Measurements from ENCODE around the gene SBK1.

The SBK1 gene

DNA sequence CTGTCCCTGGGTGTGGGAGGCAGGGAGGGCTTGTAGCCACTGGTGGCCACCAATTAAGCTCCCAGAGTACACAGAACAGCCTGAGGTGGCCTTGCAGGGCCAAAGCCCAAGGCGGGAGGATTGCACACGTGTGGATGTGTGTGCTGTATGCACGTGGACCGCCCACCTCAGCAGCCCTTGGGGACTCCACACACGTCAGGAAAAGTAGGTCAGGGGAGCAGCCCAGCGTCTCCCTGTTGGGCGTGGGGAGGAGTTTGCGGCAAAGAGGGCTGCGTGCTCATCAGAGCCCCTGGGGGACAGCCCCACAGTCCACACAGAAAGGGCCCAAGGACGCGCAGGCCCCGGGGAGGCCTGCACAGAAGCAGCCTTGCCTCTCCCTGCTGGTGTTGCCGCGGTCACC is 19.6 kb downstream of the SBK1 start:
- Histone ChIP-seq H3K36me3 (ENCODE audit: control insufficient read depth, insufficient read depth, low read length) (peaks cover 11% of the 10 kb centered on the region), H3K9me3 (ENCODE audit: control insufficient read depth, insufficient read depth, low read length) (no peaks in the 10 kb centered on the region), H3K4me1 (ENCODE audit: control insufficient read depth, insufficient read depth, low read length) (peaks cover 2% of the 10 kb centered on the region), H3K9ac (ENCODE audit: low read depth, low read length) (no peak overlapping the region), H3K27me3 (ENCODE audit: control insufficient read depth, insufficient read depth, low read length) (no peaks in the 10 kb centered on the region), H3K4me3 (ENCODE audit: low read depth, low read length) (no peak overlapping the region)

DNA sequence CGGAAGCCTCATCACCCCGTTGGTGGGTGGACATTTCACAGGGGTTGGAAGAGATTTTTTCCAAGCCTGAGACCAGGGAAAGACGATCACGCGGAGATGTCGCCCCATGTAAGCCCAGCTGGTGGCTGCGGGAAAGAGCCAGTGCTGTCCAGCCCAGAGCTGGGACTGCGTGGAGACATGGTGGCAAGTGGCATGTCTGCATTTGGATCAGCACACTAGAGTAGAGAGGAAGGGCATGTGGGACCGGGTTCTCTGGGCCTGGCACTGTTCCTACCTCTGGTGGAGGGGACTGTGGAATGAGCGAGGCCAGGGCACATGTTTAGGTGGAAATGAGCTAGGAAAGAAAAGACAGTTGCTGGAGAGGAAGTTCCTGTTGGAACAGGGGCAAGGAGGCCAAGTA is 20.0 kb downstream of the SBK1 start:
- H3K4me1 ChIP-seq (ENCODE audit: control insufficient read depth, insufficient read depth, low read length), result peaks cover 2% of the 10 kb centered on the region
- H3K36me3 ChIP-seq (ENCODE audit: control insufficient read depth, insufficient read depth, low read length), result peaks cover 11% of the 10 kb centered on the region
- no peaks in the 10 kb centered on the region for H3K27me3 ChIP-seq (ENCODE audit: control insufficient read depth, insufficient read depth, low read length)
- no peak overlapping the region for H3K4me3 ChIP-seq (ENCODE audit: low read depth, low read length)
- H3K9me3 ChIP-seq (ENCODE audit: control insufficient read depth, insufficient read depth, low read length), result no peaks in the 10 kb centered on the region
- no peak overlapping the region for H3K9ac ChIP-seq (ENCODE audit: low read depth, low read length)

DNA sequence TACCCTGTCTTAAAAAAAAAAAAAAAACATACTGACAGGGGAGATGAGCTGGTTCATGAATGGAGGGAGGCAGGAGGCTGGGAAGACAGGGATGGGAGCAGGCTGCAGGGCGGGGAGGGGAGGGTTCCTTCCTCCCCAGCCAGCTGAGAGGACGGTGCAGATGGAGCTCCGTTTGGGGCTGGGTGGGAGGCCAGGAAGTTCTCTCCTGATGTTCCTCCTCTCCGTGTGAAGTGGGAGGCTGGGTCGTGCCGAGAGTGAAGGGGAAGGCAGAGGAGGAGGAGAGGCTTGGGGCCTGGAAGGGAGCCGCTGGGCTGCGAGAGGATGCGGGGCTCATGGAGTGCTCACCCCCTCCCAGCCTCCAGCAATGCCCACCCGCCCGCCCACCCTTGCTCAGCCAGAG is 21.3 kb downstream of the SBK1 start:
- Histone ChIP-seq H3K4me3 (ENCODE audit: low read depth, low read length) (no peak overlapping the region), H3K4me1 (ENCODE audit: control insufficient read depth, insufficient read depth, low read length) (peaks cover 2% of the 10 kb centered on the region), H3K9ac (ENCODE audit: low read depth, low read length) (no peak overlapping the region), H3K27me3 (ENCODE audit: control insufficient read depth, insufficient read depth, low read length) (no peaks in the 10 kb centered on the region), H3K36me3 (ENCODE audit: control insufficient read depth, insufficient read depth, low read length) (peaks cover 13% of the 10 kb centered on the region), H3K9me3 (ENCODE audit: control insufficient read depth, insufficient read depth, low read length) (no peaks in the 10 kb centered on the region)

DNA sequence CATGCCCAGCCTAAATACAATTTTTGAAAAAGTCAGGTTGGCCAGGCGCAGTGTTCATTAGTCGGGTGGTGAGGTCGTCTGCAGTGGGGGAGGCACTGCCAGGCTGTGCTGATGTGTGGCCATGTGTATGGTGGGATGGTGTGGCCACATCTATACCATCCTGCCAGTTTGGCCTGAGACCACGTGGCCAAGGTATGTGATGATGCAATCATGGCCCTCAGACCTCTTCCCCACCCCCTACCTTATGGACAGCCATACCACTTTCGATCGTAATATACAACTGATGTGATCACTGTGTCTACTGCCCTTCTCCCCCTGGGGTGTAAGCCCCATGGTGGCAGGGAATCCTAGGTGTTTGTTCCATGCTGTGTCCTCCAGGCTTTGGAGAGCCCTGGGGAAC is 23.7 kb downstream of the SBK1 start:
- Histone ChIP-seq H3K9me3 (ENCODE audit: control insufficient read depth, insufficient read depth, low read length) (no peaks in the 10 kb centered on the region), H3K4me1 (ENCODE audit: control insufficient read depth, insufficient read depth, low read length) (no peaks in the 10 kb centered on the region), H3K9ac (ENCODE audit: low read depth, low read length) (no peak overlapping the region), H3K4me3 (ENCODE audit: low read depth, low read length) (no peak overlapping the region), H3K27me3 (ENCODE audit: control insufficient read depth, insufficient read depth, low read length) (no peaks in the 10 kb centered on the region), H3K36me3 (ENCODE audit: control insufficient read depth, insufficient read depth, low read length) (peaks cover 20% of the 10 kb centered on the region)

DNA sequence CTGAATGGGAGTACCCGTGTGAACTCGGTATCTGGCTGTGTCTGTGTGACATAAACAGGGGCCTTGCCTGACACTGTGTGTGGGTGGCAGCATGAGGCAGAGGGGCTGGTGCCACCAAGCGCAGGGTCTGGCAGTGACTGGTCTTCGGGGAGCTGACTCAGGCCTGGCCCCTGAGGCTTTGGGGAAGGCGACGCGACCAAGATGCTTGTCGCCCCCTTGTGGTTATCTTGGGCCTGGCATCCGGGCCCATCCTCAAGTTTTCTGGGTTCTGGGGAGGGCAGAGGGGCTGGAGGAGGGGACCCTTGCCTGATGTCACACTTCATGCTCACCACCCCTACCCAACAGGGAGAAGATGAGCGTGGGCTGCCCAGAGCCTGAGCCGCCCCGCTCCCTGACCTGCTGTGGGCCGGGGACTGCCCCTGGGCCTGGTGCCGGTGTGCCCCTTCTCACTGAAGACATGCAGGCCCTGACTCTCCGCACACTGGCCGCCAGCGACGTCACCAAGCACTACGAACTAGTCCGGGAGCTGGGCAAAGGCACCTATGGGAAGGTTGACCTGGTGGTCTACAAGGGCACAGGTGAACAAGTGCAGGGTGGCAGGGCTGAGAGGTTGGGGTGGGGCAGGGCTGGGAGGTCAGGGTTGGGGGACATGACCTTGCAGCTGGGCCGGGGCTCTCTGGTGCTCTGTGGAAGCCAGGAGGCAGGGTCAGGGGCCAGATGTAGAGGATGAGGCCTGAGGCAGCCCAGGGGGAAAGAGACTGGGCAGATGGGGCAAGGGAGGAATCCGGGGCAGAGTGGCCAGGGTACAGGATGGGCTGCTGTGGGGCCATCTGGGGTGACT is 24.9 kb downstream of the SBK1 start:
- no peaks in the 10 kb centered on the region for H3K27me3 ChIP-seq (ENCODE audit: control insufficient read depth, insufficient read depth, low read length)
- H3K9me3 ChIP-seq (ENCODE audit: control insufficient read depth, insufficient read depth, low read length), result no peaks in the 10 kb centered on the region
- no peak overlapping the region for H3K4me3 ChIP-seq (ENCODE audit: low read depth, low read length)
- H3K36me3 ChIP-seq (ENCODE audit: control insufficient read depth, insufficient read depth, low read length), result peaks cover 21% of the 10 kb centered on the region
- H3K4me1 ChIP-seq (ENCODE audit: control insufficient read depth, insufficient read depth, low read length), result no peaks in the 10 kb centered on the region
- H3K9ac ChIP-seq (ENCODE audit: low read depth, low read length), result no peak overlapping the region

DNA sequence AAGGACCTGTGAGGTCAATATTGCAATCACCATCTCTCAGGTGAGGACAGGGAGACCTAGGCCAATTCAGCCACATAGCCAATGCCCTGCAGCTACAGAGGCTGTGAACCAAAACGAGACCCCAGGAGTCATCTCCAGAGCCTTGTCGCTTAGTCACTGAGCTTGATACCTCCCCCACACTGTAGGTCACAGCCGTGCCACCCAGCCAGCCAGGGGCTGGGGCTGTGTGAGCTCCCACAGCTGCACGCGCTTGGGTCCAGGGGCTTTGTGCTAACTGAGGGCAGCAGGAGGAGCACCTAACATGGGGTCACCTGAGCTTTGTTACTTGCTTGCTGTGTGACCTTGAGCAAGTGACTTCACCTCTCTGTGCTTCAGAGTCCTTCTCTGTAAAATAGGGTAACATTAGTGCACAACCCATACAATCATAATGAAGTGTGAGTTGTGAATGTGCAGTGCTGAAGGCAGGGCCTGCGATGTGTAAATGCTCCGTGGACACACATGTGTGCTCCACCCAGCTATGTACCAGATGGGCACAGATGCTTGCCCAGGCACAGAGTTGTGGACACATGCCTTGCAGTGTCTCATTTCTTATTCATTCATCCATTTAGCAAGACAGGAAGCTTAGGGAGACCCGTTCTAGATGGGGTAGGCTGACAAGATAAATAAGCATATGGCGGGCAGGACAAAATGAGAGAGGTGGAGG is 25.9 kb downstream of the SBK1 start:
- no peaks in the 10 kb centered on the region for H3K4me1 ChIP-seq (ENCODE audit: control insufficient read depth, insufficient read depth, low read length)
- H3K4me3 ChIP-seq (ENCODE audit: low read depth, low read length), result no peak overlapping the region
- H3K36me3 ChIP-seq (ENCODE audit: control insufficient read depth, insufficient read depth, low read length), result peaks cover 21% of the 10 kb centered on the region
- H3K27me3 ChIP-seq (ENCODE audit: control insufficient read depth, insufficient read depth, low read length), result no peaks in the 10 kb centered on the region
- no peaks in the 10 kb centered on the region for H3K9me3 ChIP-seq (ENCODE audit: control insufficient read depth, insufficient read depth, low read length)
- H3K9ac ChIP-seq (ENCODE audit: low read depth, low read length), result no peak overlapping the region

DNA sequence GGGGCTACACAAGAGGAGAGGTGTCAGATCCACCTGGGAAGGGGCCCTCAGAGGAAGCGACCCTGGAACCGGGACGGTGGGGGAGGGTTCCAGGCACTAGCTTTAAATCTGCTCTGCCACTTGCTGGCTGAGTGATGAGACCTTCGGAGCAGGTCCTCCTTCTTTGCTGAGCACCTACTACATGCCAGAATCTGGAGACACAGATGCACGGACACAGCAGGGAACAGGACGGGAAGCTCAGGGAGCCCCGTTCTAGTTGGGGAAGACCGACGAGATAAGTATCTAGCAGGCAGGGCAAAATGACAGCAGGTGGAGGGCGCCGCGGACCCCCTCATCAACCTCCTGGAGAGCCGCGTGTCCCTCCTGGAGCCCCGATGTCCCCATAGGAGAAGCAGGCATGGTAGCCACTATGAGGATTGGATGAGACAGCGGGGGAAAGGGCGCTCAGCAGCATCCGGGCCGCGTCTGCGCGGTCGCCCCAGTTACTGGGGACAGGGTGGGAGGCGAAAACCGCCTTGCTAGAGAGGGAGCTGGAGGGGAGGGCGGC is 27.2 kb downstream of the SBK1 start:
- peaks cover 21% of the 10 kb centered on the region for H3K36me3 ChIP-seq (ENCODE audit: control insufficient read depth, insufficient read depth, low read length)
- H3K9ac ChIP-seq (ENCODE audit: low read depth, low read length), result no peak overlapping the region
- H3K27me3 ChIP-seq (ENCODE audit: control insufficient read depth, insufficient read depth, low read length), result no peaks in the 10 kb centered on the region
- H3K4me3 ChIP-seq (ENCODE audit: low read depth, low read length), result no peak overlapping the region
- no peaks in the 10 kb centered on the region for H3K4me1 ChIP-seq (ENCODE audit: control insufficient read depth, insufficient read depth, low read length)
- no peaks in the 10 kb centered on the region for H3K9me3 ChIP-seq (ENCODE audit: control insufficient read depth, insufficient read depth, low read length)

DNA sequence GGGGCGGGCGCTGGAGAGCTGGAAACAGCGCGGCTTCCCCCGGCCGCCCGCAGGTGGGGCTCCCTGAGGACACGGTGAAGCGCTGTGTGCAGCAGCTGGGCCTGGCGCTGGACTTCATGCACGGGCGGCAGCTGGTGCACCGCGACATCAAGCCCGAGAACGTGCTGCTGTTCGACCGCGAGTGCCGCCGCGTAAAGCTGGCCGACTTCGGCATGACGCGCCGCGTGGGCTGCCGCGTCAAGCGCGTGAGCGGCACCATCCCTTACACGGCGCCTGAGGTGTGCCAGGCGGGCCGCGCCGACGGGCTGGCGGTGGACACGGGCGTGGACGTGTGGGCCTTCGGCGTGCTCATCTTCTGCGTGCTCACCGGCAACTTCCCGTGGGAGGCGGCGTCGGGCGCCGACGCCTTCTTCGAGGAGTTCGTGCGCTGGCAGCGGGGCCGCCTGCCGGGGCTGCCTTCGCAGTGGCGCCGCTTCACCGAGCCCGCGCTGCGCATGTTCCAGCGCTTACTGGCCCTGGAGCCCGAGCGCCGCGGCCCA is 27.8 kb downstream of the SBK1 start:
- no peaks in the 10 kb centered on the region for H3K27me3 ChIP-seq (ENCODE audit: control insufficient read depth, insufficient read depth, low read length)
- H3K9ac ChIP-seq (ENCODE audit: low read depth, low read length), result no peak overlapping the region
- peaks cover 21% of the 10 kb centered on the region for H3K36me3 ChIP-seq (ENCODE audit: control insufficient read depth, insufficient read depth, low read length)
- H3K4me3 ChIP-seq (ENCODE audit: low read depth, low read length), result no peak overlapping the region
- no peaks in the 10 kb centered on the region for H3K4me1 ChIP-seq (ENCODE audit: control insufficient read depth, insufficient read depth, low read length)
- no peaks in the 10 kb centered on the region for H3K9me3 ChIP-seq (ENCODE audit: control insufficient read depth, insufficient read depth, low read length)

DNA sequence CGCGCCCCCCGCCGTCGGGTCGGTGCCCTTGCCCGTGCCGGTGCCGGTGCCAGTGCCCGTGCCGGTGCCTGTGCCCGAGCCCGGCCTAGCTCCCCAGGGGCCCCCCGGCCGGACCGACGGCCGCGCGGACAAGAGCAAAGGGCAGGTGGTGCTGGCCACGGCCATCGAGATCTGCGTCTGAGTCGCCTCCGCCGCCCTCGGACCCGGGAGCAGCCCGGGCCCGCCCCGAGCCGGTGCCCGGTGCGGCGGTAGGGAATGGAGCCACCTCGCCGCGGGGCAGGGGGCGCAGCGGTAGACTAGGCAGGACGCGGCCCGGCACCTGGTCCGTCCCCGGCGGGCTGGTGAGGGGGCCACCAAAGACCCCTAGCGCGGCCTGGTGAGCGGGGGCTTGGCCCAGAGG is 28.4 kb downstream of the SBK1 start:
- Histone ChIP-seq H3K9ac (ENCODE audit: low read depth, low read length) (no peak overlapping the region), H3K4me3 (ENCODE audit: low read depth, low read length) (no peak overlapping the region), H3K9me3 (ENCODE audit: control insufficient read depth, insufficient read depth, low read length) (no peaks in the 10 kb centered on the region), H3K27me3 (ENCODE audit: control insufficient read depth, insufficient read depth, low read length) (no peaks in the 10 kb centered on the region), H3K36me3 (ENCODE audit: control insufficient read depth, insufficient read depth, low read length) (peaks cover 21% of the 10 kb centered on the region), H3K4me1 (ENCODE audit: control insufficient read depth, insufficient read depth, low read length) (no peaks in the 10 kb centered on the region)

DNA sequence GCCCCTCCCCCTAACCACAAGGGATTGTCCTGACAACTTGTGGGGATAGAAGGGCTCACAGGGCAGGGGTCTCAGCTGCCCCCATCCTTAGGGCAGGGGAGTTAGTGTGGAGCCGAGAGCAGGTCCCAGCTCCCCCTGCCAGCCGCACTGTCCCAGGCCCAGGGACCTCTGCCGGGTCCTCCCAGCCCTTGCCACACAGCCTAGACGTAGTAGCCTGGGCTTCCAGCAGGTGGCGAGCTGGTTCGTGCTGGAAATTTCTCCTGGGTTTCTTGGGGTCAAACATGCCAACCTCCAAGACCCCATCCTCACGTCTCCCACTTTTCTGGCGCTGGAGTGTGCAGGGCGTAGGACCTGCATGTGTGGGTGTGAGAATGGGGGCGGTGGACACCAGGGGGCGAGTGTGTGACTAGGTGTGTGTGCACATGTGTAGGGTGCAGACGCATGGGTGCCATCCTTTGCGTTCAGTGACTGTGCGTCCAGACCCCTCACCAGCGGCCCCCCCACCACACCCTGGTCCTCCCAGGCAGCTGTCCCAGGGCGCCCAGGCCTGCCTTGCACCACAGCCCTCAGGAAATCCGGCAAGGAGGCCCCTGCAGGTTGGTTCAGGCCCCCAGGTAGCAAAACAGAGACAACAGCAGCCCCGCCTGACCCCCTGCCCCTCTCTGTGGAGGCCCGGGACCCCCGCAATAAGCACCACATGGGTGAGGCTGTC is 29.5 kb downstream of the SBK1 start:
- Histone ChIP-seq H3K27me3 (ENCODE audit: control insufficient read depth, insufficient read depth, low read length) (no peaks in the 10 kb centered on the region), H3K4me1 (ENCODE audit: control insufficient read depth, insufficient read depth, low read length) (no peaks in the 10 kb centered on the region), H3K36me3 (ENCODE audit: control insufficient read depth, insufficient read depth, low read length) (peaks cover 21% of the 10 kb centered on the region), H3K4me3 (ENCODE audit: low read depth, low read length) (no peak overlapping the region), H3K9me3 (ENCODE audit: control insufficient read depth, insufficient read depth, low read length) (no peaks in the 10 kb centered on the region), H3K9ac (ENCODE audit: low read depth, low read length) (no peak overlapping the region)

DNA sequence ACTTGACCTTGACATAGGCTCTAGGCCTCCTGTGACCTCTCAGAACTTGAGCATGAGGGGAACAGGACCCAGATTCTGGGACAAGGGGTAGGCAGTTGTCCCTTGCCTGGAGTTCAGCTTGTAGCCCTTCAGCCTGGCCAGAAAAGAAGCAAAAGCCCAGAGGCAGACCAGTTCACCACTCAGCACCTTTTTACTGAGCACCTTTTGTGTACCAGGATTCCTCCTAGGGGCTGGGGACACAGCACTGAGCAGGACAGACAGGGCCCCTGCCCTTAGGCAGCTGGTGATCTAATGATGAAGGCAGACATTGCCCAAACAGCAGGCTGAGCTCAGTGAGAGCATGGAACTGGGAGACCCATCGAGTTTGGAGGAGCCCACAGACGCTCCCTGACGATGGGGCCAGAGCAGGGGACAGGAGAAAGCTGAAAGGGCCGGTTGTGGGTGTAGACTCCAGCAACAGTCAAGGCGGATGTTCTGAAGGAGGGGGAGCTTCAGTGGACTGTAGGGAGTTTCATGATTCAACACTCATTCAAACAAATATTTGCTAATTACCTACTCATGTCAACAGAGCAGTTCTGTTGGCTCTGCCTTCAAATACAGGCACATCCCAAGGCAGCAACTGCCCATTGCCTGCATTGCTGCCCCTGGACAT is 32.0 kb downstream of the SBK1 start:
- Histone ChIP-seq H3K9me3 (ENCODE audit: control insufficient read depth, insufficient read depth, low read length) (no peaks in the 10 kb centered on the region), H3K36me3 (ENCODE audit: control insufficient read depth, insufficient read depth, low read length) (peaks cover 15% of the 10 kb centered on the region), H3K4me3 (ENCODE audit: low read depth, low read length) (no peak overlapping the region), H3K9ac (ENCODE audit: low read depth, low read length) (no peak overlapping the region), H3K4me1 (ENCODE audit: control insufficient read depth, insufficient read depth, low read length) (no peaks in the 10 kb centered on the region), H3K27me3 (ENCODE audit: control insufficient read depth, insufficient read depth, low read length) (no peaks in the 10 kb centered on the region)
